ACHN (cell line): ENCODE data around the gene L3MBTL4.

ENCODE experiments used
- DNase-seq: peaks from one replicate; pipeline ENCODE4 v3.0.0-alpha.2; 2015
- in situ Hi-C: cut with HindIII; loops from 2 replicates; pipeline ENCODE4 v1.10.0; 2017; ENCODE audit warnings: low sequenced_read_pairs, low pct_ligation_motif_present, low pct_unique_long_range_greater_than_20kb

The L3MBTL4 gene

DNA sequence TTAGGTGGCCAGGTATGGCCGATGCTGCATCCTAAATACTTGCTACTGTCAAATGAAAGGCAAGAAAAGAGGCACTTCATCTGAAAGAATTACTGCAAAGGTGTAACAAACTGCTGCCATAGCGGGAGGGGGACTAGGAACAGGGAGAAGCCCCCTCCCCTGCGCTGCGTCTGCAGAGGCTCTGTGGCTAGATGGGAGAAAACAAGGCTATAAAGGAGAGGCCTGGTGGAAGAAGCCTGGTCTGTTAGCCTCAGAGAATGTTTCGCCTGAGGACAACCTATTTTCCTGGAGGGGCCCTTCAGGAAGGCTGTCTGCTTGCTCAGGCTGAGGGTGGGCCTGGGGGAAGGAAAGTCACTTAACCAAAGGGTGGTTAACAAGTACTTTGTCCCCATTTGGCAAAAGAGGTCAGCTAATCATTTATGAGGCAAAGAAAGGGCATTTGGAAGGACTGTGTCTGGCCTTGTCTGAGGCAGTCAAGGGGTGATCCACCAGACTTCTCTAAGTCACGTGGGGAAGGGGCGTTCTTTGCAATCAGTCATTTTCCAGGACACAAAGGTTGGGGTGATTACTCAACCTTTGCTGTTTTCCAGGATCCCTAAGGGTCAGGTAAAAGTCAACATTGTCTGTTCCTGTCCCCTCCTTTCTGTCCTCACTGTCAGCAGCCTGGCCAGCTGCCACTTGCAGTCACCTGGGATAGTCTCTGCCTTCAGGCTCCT, 416.4 kb downstream of the L3MBTL4 start:
- no peak for DNase-seq
- in situ Hi-C loops: no loop called here

DNA sequence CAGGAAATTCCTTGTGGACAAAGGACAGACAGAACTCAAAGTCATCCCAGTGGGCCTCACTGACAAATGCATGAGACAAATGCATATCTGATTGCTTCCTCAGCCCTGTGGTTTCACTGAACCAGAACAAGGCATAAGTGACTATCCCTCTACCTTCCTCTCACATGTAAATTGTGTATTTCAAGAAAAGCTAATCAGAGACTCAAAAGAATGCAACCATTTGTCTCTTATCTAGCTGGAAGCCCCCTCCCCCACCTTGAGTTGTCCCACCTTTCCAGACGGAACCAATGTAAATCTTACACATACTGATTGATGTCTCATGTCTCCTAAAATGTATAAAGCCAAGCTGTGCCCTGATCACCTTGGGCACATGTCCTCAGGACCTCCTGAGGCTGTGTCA, 417.4 kb downstream of the L3MBTL4 start:
- DNase-seq: no peak
- in situ Hi-C loops: no loop called here

DNA sequence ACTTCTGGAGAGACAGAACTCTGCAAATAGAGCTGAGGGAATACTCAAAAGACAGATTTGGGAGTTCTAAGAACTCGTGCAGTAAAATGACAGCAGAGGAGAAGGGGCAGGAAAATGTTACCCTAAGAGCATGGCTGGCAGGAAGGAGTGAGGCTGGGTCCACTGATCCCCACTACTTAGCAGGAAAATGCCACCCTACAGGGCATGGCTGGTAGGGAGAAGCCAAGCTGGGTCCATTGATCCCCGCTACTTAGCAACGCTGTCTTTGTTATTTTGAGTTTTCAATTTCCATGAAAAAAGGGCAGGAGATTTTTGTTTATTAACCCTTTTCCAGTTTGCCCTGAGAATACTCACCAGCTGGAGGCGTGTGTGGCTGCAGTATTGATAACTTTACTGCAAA, 419.1 kb downstream of the L3MBTL4 start:
- in situ Hi-C loops: no loop called here
- no peak for DNase-seq

DNA sequence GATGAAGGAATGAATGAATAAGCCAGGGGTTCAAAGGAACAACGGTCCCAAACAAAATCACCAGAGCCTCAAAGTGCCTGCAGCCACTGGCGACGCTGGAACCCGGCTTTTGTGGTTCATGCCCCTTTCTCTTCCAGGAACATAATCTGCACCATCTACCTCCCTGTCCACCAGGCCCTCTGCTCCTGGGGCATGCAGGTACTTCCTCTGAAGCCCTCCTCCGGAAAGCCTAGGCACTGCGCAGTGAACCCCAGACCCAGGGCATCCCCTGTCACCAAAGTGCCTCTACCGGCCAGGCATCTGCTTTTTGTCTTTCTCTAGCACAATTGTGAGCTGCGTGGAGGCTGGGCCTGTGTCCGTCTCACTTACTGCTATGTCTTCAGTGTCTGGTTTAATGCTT, 420.8 kb downstream of the L3MBTL4 start:
- in situ Hi-C loops: no loop called here
- DNase-seq: no peak

DNA sequence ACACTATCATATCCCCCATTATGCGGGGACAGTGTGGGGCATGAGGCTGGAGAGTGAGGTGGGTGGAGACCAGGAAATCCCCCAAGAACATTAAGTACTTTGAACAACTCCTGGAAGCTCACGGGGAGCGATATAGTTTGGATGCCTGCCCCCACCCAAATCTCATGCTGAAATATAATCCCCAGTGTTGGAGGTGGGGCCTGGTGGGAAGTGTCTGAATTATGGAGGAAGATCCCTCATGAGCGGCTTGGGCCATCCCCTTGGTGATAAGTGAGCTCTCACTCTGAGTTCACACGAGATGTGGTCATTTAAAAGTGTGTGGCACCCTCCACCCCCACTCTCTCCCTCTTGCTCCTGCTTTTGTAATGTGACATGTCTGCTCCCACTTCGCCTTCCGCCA, 422.3 kb downstream of the L3MBTL4 start:
- DNase-seq: no peak
- in situ Hi-C loops: no loop called here

DNA sequence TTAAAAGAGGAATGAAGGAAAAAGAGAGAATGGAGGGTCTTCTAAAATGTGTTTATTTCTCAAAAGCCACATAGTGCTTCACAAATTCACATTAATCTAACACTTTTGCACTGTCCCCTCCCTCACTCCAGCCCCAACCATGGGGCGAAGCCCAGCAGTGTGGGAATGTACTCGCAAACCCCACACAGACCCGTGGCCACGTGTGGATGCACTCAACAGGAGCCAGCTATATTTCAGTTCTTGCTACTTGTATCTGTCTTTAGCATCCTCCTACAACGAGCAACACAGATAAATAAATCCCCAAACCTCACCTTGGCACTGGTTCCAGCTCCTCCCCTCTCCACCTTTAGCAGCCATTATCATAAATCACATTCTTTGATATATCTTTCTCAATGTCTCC, 427.5 kb downstream of the L3MBTL4 start:
- in situ Hi-C loops: no loop called here
- no peak for DNase-seq

DNA sequence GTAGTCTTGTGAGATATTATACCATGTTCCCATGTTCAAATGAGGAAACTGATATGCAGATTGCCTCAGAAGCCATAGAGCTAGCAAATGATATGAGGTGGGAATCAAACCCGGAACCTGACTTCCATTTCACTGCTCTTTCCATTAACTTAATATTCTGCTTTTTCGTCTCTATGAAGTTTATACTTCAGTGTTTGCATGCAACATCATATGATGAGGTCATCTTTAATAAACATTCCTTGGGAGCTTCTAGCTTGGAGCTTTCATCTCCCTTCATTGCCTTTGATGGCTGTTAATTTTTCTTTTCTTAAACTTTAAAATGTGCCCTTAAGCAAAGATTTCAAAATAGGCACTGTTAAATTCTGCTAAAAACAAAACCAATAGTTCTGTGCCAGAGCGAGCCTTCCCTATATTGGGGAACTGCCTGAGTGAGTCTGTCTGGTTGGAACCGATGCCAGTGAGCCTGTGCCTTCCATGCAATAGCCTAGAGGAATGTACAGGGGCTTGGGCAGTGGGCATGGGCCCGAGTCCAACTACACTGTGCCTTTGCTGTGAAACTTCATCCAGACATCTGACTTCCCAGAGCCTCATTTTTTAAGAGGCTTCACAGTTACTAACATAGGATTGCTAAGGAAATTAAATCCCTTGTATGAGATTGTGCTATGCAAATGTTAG, 428.3 kb downstream of the L3MBTL4 start:
- DNase-seq: no peak
- in situ Hi-C loops: no loop called here

DNA sequence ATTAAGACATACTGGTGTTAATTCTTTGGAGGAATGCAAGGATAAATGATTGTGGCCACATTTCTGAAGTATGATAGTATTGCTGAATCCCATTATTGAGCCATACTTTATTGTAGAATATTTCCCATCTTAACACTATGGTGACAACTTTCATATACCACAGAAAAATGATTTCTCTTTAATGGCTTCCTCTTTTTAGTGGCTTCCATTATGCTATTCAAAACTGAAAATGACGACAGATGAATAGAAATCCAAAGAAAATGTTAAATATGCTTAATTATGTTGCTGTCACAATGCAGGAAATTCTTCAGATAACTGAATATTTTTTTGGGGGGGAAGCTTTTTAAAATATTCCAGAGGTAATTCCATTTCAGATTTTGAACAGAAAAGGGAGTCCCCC, 430.5 kb downstream of the L3MBTL4 start:
- in situ Hi-C loops: no loop called here
- DNase-seq: no peak

DNA sequence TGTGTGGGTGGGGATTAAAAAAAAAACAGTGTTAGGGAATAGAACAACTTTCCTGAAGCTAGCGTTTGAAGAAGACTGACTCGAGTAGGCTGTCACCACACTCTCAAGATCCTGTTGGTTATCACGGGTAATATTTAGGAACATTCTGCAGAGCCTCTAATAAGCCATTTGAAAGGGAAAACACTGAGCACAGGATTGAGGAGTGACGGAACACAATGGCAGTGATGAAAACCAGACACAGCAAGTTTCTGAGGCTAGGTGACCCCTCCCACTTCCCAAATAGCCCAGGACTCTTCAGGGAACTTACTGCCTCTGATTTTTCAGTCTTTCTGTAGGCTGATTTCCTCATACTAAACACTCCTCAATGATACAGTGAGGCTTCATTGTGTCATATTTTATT, 431.2 kb downstream of the L3MBTL4 start:
- in situ Hi-C loops: no loop called here
- no peak for DNase-seq

DNA sequence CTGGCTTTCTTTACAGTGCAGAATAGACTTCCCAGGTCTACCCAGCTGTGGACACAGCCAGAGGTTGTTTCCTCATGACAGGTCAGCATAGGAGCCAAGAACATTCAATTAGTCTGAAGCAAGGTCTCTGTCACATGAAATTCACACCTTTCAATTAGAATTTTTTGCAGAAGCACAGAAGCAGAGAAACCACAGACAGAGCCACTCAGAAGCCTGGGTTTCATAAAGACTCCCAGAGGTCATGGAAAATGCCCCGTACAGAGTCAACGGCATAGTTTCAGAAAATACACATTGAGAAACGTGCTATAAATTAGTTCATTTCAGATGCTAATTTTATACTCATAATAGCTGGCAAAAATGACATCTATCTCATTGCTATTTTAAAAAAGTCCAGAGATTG, 432.4 kb downstream of the L3MBTL4 start:
- DNase-seq: no peak
- in situ Hi-C loops: no loop called here

DNA sequence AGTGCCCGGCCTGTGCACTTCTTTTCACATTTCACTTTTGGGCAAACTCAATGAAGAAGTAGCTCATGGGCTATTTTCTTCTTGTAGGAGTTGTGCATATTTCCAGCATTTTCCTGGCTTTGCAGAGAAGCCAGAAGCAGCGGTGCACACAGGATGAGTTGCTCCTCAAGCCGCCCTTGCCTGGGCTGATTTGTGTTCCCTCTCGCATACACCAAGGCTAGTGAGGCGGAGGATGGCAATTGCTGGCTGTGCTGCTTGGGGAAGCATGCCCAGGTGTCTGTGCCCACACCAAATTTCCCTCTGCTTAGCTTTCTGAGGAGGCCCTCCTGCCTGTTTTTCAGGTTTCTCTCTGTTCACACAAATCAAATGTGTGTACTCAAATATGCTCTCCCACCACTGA, 434.0 kb downstream of the L3MBTL4 start:
- in situ Hi-C loops: no loop called here

DNA sequence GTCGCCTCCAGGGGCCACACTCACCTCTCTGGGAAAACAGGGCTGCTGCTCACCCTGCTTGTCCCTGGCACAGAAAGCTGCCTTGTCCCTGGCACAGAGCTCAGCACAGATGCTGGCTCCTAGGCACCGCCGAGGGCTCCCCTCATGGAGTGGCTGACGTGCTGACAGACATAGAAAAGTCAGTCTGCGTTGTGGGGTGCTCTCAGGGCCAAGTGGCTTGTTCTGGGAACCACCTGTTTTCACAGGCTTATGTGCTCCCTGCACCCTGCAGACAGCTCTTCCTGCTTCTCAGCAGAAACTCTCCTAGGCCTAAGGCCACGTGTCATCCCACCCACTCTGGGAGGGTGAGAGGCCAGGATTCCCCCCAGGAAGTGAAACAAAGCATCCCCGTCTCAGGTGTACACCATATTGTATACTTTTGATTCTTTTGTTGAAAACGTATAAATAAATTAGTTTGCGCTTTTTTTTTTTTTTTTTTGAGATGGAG, 434.7 kb downstream of the L3MBTL4 start:
- in situ Hi-C loops: no loop called here
- DNase-seq: no peak

More for the DNA sequence above, 434.0 kb downstream of the L3MBTL4 start:
- no peak for DNase-seq

DNA sequence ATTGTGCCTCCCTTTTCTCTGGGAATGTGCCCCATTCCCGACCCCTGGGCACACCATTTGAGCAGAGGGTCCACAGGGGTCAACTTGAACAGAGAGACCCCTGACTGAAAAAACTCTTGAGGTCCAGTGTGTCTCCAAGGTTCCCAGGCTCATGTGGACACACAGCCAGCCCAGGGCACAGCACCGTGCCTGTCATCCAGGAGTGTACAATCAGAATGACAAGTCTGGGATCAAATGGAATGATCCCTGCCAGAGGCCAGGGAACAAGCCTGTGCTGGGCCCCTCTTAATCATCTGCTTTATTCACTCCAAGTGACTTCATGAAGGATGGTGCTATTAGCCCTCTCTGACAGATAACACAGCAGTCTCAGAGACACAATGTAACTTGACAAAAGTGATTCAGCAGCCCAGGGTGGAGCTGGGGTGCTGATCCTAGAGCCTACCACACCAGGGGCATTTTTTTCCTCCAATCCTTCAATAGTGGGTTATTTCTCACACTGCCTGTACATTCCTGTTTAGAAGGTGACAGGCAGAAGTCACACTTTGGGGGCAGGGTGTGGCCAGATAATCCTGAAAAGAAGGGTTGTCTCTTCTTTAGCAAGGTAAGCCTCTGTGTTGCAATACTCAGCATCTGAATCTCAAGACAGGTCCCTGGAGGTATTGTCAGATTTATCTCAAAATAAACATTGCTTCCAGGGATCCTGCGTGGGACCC, 435.4 kb downstream of the L3MBTL4 start:
- no peak for DNase-seq
- in situ Hi-C loops: no loop called here

DNA sequence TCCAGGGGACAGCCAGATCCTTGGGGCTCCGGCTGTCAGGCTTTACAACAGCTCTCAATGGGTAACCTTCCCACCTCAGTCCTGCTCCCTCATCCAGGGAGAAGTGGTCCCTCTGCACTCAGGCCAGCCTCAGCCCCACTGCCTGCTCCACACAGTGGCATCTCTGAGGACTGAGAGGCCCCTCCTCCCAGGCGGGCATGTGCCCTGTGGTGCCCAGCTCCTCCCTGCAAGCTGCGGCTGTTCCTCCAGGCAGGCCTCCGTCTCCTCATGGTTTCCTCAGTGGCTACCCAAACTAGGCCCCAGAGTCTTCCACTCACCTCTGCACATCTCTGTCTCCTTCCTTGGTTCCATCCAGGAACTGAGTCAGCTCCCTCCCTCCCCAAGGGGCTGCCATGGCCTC, 437.7 kb downstream of the L3MBTL4 start:
- in situ Hi-C loops: no loop called here
- no peak for DNase-seq

DNA sequence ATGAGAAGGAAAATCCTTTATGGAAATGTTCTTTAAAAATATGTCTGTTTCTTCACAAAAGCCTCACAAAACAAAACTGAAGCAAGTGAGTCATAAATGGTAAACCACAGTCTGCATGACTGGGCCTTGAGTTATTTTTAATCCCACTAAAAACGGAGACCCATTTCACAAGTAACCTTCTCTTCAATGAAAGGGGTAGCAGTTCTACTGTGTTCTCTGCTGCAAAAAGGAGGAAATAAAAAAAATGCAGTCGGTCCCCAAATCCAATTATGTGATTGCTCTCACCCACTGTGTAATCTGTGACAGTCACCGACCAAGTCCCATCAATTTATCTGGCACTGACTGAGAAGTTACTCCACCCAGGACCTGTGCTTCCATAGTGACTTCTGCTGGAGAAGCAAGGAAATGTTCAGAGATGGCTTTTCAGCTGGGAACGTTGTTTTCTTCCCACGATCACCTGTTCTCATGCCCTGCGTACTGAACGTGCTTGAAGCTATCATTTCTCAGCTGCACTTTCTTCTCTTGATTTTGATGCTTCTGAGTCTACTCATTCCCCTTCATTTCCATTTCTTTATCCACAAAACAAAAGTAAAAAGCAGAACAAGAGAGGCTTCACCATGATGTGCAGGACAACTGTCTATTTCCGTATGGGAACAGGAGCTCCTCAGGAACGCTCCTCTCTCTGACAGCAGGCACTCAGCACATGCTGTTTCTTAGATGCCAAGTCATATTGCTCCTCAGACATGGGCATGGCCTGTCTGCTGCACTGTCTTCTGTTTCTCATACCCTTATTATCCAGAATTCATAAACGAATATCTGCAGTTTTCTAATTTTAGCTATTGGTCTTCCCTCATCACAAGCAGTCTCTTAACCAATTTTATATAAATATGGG, 439.4 kb downstream of the L3MBTL4 start:
- in situ Hi-C loops: no loop called here
- peak; percentile 61 for DNase-seq

DNA sequence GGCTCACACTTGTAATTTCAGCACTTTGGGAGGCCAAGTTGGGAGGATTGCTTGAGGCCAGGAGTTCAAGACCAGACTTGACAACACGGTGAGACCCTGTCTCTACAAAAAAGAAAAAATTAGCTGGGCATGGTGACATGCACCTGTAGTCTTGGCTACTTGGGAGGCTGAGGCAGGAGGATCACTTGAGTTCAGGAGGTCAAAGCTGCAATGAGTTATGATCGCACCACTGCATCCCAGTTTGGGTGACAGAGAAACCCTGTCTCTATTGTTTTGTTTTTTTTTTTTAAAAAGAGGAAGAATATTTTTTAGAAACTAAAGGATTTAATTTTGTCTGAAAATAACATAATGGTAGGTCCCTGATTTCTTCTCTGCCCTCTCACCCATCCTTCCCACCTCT, 440.0 kb downstream of the L3MBTL4 start:
- in situ Hi-C loops: no loop called here
- DNase-seq: no peak

DNA sequence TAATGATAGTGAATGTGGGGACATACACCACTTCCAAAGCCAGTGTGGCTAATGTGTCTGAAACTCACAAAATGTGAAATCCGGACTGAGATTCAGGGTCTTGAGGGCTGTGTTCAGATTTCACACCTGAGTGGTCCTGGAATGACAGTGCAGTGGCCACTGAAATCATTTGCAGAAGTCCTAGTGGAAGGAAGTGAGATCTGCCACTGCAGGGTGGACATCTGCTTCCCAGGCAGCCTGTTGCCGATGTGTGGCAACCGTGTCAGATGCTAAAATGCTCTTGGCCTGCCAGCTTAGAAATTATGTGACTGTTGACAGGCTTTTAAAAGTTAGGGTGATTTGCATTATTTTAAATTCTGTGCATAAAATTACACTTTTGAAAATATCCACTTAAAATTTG, 441.6 kb downstream of the L3MBTL4 start:
- DNase-seq: no peak
- in situ Hi-C loops: no loop called here

DNA sequence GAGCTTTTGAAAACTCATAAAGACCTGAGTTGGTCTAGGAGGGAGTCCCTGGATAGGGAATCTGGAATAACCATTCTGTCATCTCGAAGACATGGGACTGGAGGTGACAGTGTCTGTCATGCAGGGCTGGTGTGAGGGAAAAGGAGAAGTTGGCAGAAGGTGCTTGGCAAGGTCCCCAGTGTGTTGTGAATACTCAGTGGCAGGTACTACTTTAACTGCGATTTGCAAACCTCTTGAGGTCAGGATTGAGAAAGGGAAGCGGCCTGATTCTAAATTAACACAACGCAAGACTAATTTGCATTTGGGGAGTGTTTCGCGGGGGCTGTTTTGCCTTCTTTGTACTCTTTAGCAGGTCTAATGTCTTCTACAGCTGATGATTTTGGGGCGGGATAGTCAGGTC, 442.4 kb downstream of the L3MBTL4 start:
- in situ Hi-C loops: no loop called here
- DNase-seq: no peak

DNA sequence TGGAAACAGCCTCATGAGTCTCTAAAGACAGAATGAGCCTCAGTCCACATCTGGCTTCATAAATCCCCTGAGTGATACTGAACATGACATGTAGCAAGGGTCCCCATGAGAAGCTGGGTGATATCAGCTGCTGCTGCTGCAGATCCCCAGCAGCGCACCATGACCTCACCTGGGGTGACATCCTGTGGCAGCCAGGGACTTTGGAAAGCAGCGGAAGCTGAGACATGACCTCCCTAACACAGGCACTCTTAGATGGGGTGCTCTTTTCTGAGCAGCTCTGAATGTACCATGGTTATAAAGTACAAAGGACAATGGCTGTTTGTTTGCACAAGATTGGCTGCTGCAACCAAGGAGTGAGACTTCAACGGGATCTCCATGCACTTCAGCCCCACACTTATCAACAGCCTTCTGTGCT, 444.7 kb downstream of the L3MBTL4 start:
- DNase-seq: no peak
- in situ Hi-C loops: no loop called here
